ENCODE measurements around the gene AP4M1.

AP4M1 gene

DNA sequence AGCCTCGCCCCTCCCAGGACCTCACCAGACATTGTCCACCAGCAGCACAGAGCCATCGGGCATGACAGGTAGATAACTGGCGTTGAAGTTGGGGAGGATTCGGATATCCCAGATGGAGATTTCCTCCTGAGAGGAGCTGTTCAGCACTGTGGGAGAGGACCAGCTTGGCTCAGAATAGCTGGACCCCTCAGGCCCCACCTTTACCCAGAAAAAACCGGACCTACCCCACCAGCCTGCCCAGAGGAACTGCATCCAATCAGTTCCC is 55.6 kb downstream of the AP4M1 start:
- H3K9me2 ChIP-seq (replicated peaks; ENCODE audit: insufficient read depth, low read length): no peaks in the 10 kb centered on the region
- no peaks in the 10 kb centered on the region for H3K9me3 ChIP-seq (replicated peaks; ENCODE audit: insufficient read depth, low read length)
- no peaks in the 10 kb centered on the region for H4K20me1 ChIP-seq (ENCODE audit: insufficient read depth, low read length)
- H2AFZ ChIP-seq (ENCODE audit: low read length): no peak overlapping the region
- peaks cover 10% of the 10 kb centered on the region for H3K27me3 ChIP-seq (replicated peaks; ENCODE audit: insufficient read depth, low read length)
- peaks cover 8% of the 10 kb centered on the region; the same call in 1 of the 2 replicates for H3K4me1 ChIP-seq (ENCODE audit: low read length)
- H3K4me2 ChIP-seq (ENCODE audit: low read depth, low read length): peak overlapping the region; percentile 70; the same call in 1 of the 2 replicates
- no peak overlapping the region for H3K4me3 ChIP-seq (ENCODE audit: low read length)
- H3K36me3 ChIP-seq (replicated peaks; ENCODE audit: insufficient read depth, low read length): no peaks in the 10 kb centered on the region
- TF ChIP-seq, protein P1, sequence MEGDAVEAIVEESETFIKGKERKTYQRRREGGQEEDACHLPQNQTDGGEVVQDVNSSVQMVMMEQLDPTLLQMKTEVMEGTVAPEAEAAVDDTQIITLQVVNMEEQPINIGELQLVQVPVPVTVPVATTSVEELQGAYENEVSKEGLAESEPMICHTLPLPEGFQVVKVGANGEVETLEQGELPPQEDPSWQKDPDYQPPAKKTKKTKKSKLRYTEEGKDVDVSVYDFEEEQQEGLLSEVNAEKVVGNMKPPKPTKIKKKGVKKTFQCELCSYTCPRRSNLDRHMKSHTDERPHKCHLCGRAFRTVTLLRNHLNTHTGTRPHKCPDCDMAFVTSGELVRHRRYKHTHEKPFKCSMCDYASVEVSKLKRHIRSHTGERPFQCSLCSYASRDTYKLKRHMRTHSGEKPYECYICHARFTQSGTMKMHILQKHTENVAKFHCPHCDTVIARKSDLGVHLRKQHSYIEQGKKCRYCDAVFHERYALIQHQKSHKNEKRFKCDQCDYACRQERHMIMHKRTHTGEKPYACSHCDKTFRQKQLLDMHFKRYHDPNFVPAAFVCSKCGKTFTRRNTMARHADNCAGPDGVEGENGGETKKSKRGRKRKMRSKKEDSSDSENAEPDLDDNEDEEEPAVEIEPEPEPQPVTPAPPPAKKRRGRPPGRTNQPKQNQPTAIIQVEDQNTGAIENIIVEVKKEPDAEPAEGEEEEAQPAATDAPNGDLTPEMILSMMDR (IDR thresholded peaks at IDR 0.05; ENCODE audit: low read length): no peak
- no peak for TF ChIP-seq EZH2phosphoT487 (IDR thresholded peaks at IDR 0.05; ENCODE audit: low read length)
- TF ChIP-seq EZH2 (optimal IDR thresholded peaks at IDR 0.05; ENCODE audit: low read depth, low read length): no peak
- peaks cover 27% of the 10 kb centered on the region for H3K79me2 ChIP-seq (ENCODE audit: low read length)
- H3K9ac ChIP-seq (ENCODE audit: low read length): no peak overlapping the region
- peaks cover 3% of the 10 kb centered on the region for H3F3A ChIP-seq (ENCODE audit: insufficient read depth, low read length)
- H3K27ac ChIP-seq (ENCODE audit: low read length): no peak overlapping the region
- no peak for DNase-seq

- Histone ChIP-seq H3K9me2 (replicated peaks; ENCODE audit: insufficient read depth, low read length) (no peaks in the 10 kb centered on the region), H3K36me3 (replicated peaks; ENCODE audit: insufficient read depth, low read length) (no peaks in the 10 kb centered on the region), H3K27me3 (replicated peaks; ENCODE audit: insufficient read depth, low read length) (peaks cover 10% of the 10 kb centered on the region), H3F3A (ENCODE audit: insufficient read depth, low read length) (peaks cover under 1% of the 10 kb centered on the region; the same call in 1 of the 2 replicates), H3K4me2 (ENCODE audit: low read depth, low read length) (peak overlapping the region; percentile 70), H3K79me2 (ENCODE audit: low read length) (peaks cover 27% of the 10 kb centered on the region), H3K27ac (ENCODE audit: low read length) (no peak overlapping the region), H4K20me1 (ENCODE audit: insufficient read depth, low read length) (no peaks in the 10 kb centered on the region), H3K9me3 (replicated peaks; ENCODE audit: insufficient read depth, low read length) (no peaks in the 10 kb centered on the region), H3K9ac (ENCODE audit: low read length) (peak overlapping the region; percentile 86), H2AFZ (ENCODE audit: low read length) (0 out of 2 replicates have a peak overlapping the region, but pooled peaks have one; percentile 89), H3K4me3 (ENCODE audit: low read length) (peak overlapping the region; percentile 87), H3K4me1 (ENCODE audit: low read length) (peaks cover 8% of the 10 kb centered on the region; the same call in 1 of the 2 replicates)
- no peak for TF ChIP-seq EZH2phosphoT487 (IDR thresholded peaks at IDR 0.05; ENCODE audit: low read length)
- TF ChIP-seq, protein P1 (IDR thresholded peaks at IDR 0.05; ENCODE audit: low read length): no peak
- TF ChIP-seq EZH2 (optimal IDR thresholded peaks at IDR 0.05; ENCODE audit: low read depth, low read length): no peak
- no peak for DNase-seq
Measured at GRCh38 chr7:100157334-100158228, 56.1 kb downstream of the AP4M1 start.

All from MM.1S (cell line).